ENCODE data around the gene LRPAP1.

DNA sequence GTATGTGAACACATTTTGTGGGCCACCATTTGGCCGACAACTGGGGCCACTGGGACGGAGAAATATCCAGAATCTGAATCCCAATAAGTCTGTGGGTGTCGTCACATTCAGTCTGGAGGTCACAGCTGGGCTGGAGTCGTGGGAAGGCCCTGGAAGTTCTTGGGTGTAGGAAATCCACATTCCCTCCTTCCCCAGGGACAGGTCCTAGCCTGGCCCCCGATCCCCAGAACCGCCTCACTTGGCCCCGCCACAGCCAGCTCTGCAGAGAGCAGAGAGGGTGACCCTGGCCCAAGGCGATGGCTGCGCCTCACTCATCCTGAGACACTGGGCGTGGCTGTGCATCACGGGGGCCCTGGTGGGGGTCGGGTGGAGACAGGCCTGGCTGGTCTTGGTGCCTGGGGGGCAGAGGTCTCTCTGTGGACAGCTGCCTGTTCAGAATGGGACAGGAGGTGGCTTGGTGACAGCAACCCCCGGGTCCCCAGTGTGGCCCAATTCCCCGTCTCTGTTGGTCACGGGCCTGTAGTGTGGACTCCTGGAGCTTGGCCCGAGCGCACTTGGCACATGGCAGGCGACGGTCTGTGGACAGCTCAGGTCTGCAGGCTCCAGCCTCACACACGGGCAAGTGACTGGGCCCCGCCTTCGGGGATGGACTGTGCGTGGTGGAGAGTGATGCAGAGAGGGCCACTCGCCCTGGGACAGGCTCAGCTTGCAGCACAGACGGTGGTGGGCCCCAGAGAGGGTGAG lies 52.7 kb downstream of the LRPAP1 start:
- TF ChIP-seq, protein P1, sequence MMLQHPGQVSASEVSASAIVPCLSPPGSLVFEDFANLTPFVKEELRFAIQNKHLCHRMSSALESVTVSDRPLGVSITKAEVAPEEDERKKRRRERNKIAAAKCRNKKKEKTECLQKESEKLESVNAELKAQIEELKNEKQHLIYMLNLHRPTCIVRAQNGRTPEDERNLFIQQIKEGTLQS (CRISPR knock-in tag; conservative IDR thresholded peaks at IDR 0.05) = no peak
- TF ChIP-seq, protein P2, sequence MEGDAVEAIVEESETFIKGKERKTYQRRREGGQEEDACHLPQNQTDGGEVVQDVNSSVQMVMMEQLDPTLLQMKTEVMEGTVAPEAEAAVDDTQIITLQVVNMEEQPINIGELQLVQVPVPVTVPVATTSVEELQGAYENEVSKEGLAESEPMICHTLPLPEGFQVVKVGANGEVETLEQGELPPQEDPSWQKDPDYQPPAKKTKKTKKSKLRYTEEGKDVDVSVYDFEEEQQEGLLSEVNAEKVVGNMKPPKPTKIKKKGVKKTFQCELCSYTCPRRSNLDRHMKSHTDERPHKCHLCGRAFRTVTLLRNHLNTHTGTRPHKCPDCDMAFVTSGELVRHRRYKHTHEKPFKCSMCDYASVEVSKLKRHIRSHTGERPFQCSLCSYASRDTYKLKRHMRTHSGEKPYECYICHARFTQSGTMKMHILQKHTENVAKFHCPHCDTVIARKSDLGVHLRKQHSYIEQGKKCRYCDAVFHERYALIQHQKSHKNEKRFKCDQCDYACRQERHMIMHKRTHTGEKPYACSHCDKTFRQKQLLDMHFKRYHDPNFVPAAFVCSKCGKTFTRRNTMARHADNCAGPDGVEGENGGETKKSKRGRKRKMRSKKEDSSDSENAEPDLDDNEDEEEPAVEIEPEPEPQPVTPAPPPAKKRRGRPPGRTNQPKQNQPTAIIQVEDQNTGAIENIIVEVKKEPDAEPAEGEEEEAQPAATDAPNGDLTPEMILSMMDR (IDR thresholded peaks at IDR 0.05) = no peak
- TF ChIP-seq, protein P3, sequence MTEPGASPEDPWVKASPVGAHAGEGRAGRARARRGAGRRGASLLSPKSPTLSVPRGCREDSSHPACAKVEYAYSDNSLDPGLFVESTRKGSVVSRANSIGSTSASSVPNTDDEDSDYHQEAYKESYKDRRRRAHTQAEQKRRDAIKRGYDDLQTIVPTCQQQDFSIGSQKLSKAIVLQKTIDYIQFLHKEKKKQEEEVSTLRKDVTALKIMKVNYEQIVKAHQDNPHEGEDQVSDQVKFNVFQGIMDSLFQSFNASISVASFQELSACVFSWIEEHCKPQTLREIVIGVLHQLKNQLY (CRISPR knock-in tag; IDR thresholded peaks at IDR 0.05) = no peak
- TF ChIP-seq, protein P4, sequence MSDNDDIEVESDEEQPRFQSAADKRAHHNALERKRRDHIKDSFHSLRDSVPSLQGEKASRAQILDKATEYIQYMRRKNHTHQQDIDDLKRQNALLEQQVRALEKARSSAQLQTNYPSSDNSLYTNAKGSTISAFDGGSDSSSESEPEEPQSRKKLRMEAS (CRISPR knock-in tag; IDR thresholded peaks at IDR 0.05) = no peak
- TF ChIP-seq NR3C1 (CRISPR knock-in tag; conservative IDR thresholded peaks at IDR 0.05; ENCODE audit: low read depth) (no peak), TEAD4 (CRISPR knock-in tag; IDR thresholded peaks at IDR 0.05) (no peak)
- TF ChIP-seq, protein P5, sequence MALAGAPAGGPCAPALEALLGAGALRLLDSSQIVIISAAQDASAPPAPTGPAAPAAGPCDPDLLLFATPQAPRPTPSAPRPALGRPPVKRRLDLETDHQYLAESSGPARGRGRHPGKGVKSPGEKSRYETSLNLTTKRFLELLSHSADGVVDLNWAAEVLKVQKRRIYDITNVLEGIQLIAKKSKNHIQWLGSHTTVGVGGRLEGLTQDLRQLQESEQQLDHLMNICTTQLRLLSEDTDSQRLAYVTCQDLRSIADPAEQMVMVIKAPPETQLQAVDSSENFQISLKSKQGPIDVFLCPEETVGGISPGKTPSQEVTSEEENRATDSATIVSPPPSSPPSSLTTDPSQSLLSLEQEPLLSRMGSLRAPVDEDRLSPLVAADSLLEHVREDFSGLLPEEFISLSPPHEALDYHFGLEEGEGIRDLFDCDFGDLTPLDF (CRISPR knock-in tag; IDR thresholded peaks at IDR 0.05) = no peak
